Activated CD8-positive, alpha-beta memory T cell treated with anti-CD3 and anti-CD28 coated beads for 1 hour (primary cell): ENCODE results near the gene PTGIS.

Experiments used
- DNase-seq, 2 donors: peaks; one replicate each; pipeline ENCODE4 v3.0.0-alpha.2; 2020; ENCODE audit warnings: low read depth in 1 of 2; ENCODE audit errors: extremely low read depth in 1 of 2

The PTGIS gene

DNA sequence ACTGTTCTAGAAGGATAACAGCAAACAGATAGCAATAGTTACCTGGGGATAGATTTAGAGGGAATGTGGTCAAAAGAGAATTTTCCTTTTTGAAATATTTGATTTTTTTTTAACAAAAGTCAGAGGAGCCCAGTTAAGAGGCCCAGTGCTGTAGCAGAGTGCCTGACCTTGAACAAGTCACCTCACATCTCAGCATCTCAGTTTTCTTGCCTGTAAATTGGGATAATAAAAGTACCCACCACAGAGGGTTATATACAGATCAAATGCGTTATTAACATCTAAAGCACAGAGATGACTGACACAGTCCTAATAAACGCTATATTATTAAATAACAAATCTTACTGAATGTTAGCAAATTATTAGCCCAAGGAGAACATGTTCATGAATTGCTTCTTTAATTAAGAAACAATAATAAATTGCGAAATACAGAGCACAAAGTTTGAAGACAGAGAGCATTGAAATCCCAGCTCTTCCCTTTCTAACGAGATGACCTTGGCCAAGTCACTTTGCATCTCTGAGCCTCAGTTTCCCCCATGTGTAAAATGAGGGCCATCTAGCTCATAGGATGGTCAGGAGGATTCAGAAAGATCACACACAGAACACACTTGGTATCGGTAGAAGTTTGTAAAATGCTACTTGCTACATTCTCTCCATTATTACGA is 35.5 kb downstream of the PTGIS start:
- no peak for DNase-seq

DNA sequence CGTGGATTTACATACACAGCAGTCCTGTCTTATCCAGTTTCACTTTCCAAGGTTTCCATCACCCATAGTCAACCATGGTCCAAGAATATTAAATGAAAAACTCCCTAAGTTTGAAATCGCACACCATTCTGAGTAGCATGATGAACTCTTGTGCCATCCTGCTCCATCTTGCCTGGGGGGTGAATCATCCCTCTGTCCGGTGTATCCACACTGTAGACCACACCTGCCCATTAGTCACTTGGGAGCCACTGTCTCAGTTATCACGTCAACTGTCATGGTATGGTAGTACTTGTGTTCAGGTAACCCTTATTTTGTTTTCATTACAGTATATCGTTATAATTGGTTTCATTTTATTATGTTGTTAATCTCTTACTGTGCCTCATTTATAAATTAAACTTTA is 38.5 kb downstream of the PTGIS start:
- no peak for DNase-seq

GRCh38 chr20:49526568-49526967 is 41.4 kb downstream of the PTGIS start:
- DNase-seq = no peak

GRCh38 chr20:49526056-49526455 is 41.9 kb downstream of the PTGIS start:
- DNase-seq = no peak

GRCh38 chr20:49523767-49524360 is 44.1 kb downstream of the PTGIS start:
- DNase-seq = no peak

- no peak for DNase-seq
These were observed 46.6 kb downstream of the PTGIS start for GRCh38 chr20:49521356-49521755.

GRCh38 chr20:49519777-49520359 is 48.1 kb downstream of the PTGIS start:
- DNase-seq = no peak

GRCh38 chr20:49519212-49519712 is 48.7 kb downstream of the PTGIS start:
- DNase-seq = no peak

- no peak for DNase-seq
These were observed 49.4 kb downstream of the PTGIS start for GRCh38 chr20:49518576-49518975.

GRCh38 chr20:49517805-49518100 is 50.2 kb downstream of the PTGIS start:
- DNase-seq = no peak

DNA sequence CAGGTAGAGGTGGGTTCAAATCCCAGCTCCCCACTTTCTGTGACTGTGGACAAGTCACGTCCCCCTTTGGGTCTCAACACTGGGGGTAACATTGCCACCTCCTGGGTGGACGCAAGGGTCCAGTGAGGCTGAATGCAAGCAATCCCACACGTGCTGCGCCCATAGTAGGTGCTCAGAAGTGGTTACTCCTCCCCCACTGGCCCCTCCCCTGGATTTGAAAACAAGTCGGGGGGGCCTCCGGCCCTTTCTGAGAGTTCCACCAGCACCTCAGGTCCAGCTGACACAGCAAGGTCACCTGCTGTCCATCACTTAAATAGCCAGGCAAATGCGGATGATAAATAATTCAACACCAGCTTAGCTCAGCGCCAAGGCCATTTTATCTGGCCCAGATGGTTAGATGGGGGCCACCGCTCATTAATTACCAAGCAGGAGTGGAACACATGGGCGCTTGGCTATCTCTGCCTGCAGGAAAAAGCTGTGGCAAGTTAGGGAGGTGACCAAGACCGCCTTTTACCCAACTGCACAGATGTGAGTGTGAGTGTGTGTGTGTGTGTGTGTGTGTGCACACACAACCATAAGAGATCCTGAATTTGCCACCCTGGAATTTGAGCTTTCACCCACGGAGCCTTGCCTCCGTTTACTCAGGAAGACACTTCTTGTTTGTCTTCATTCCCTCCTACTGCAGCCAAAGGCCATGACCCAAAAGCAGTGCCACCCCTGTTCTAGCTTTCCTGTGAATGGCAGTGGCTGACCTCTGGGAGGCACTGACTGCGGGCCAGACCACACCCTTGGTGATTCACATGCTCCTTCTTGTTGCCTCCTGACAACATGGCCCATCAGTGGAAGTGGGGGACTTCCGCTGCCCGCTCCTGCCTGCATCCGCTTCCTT is 50.8 kb downstream of the PTGIS start:
- no peak for DNase-seq

GRCh38 chr20:49515586-49515985 is 52.4 kb downstream of the PTGIS start:
- no peak for DNase-seq

DNA sequence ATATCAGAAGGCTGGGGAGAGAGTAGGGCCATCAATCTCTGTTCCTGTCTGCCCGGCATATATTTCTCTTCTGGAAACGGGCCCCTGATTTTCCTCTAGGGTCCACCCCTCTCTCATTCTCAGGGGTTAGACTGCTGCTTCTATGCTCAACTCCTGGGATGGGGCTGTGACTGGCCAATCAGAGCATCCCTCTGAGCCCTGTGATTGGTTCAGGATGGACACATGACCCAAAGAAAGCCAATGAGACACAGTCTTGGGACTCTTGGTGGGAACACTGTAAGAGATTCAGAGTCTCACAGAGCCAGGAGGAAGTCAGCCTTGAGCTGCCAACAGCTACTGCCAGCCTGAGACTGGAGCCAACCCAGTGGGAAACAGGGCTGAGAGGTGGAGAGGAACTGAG is 54.4 kb downstream of the PTGIS start:
- no peak for DNase-seq

DNA sequence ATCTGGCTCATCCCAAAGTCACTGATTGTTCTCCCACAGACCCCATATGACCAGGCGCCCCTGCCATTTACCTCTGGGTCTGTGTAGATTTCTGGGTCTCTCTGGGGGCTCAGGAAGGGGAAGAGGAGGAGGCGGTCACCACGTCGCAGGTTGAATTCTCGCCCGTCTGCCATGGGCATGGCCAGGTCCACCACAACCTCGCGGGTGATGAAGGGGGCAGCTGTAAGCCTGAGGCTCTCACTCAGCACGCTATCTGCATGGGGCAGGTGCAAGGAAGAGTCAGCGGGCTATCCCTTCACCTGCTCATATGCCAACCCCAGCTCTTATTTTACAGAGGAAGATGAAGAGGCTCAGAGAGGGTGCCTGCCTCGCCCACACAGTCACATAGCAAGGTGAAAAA is 54.9 kb downstream of the PTGIS start:
- no peak for DNase-seq

DNA sequence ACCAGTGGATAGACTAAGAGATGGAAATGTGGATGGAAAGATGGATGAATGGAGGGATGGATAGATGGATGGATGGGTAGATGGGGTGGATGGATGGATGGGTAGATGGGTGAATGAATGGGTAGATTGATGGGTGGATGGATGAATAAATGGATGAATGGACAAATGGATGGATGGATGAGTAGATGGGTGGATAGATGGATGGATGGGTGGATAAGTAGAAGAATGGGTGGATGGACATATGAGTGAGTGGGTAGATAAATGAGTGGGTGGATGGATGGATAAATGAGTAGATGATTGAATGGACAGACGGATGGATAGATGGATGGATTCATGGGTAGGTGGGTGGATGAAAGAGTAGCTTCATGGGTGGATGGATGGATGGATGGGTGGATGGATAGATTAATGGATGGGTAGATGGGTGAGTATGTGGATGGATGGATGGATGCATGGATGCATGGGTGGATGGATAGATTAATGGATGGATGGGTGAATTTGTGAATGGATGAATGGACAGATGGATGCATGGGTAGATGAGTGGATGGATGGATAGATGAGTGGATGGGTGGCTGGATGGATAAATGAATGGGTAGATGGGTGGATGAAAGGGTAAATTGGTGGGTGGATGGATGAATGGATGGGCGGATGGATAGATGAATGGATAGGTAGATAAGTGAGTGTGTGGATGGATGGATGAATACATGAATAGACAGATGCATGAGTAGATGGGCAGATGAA is 56.0 kb downstream of the PTGIS start:
- DNase-seq = no peak

- DNase-seq = no peak
These were observed 57.3 kb downstream of the PTGIS start for GRCh38 chr20:49510562-49511122.

GRCh38 chr20:49508435-49509199 is 59.3 kb downstream of the PTGIS start:
- no peak for DNase-seq

GRCh38 chr20:49507741-49508434 is 60.0 kb downstream of the PTGIS start:
- DNase-seq = no peak

GRCh38 chr20:49505518-49505917 is 62.4 kb downstream of the PTGIS start:
- no peak for DNase-seq
